H9 (cell line): ENCODE measurements around the gene RNF103. TPM values are rescaled to one million over a fixed set of nuclear protein-coding genes. Genes with fewer than 3 reads are reported as not detected.

Experiments
- DNase-seq: peaks from one replicate; pipeline ENCODE4 v3.0.0-alpha.2; 2017
- H2AFZ ChIP-seq: one replicate; pipeline ENCODE4 v1.6.1; 2013; ENCODE audit warnings: mild to moderate bottlenecking, low read length, control low read depth, moderate library complexity
- H2AK5ac ChIP-seq: 2 replicates; pipeline ENCODE4 v1.6.1; 2013; ENCODE audit warnings: low read length, control low read depth, mixed read lengths; ENCODE audit not compliant: insufficient read length
- H2BK120ac ChIP-seq: one replicate; pipeline ENCODE4 v1.6.1; 2013; ENCODE audit warnings: low read depth, mild to moderate bottlenecking, low read length, control low read depth, inconsistent platforms; ENCODE audit not compliant: poor library complexity, severe bottlenecking
- H2BK12ac ChIP-seq: 2 replicates; pipeline ENCODE4 v1.6.1; 2013; ENCODE audit warnings: low read length, control low read depth, mixed read lengths, low read depth; ENCODE audit not compliant: insufficient read length
- H2BK15ac ChIP-seq: 2 replicates; pipeline ENCODE4 v1.6.1; 2013; ENCODE audit warnings: low read depth, low read length, control low read depth
- H2BK20ac ChIP-seq: one replicate; pipeline ENCODE4 v1.6.1; 2013; ENCODE audit warnings: low read depth, mild to moderate bottlenecking, low read length, control low read depth, inconsistent platforms; ENCODE audit not compliant: poor library complexity, severe bottlenecking
- H2BK5ac ChIP-seq: 2 replicates; pipeline ENCODE4 v1.6.1; 2013; ENCODE audit warnings: low read length, control low read depth, mixed read lengths; ENCODE audit not compliant: insufficient read length
- H3K14ac ChIP-seq: 2 replicates; pipeline ENCODE4 v1.6.1; 2013; ENCODE audit warnings: low read length, control low read depth; ENCODE audit not compliant: insufficient read depth
- H3K18ac ChIP-seq: 2 replicates; pipeline ENCODE4 v1.6.1; 2013; ENCODE audit warnings: low read depth, mild to moderate bottlenecking, mixed read lengths, low read length, control low read depth; ENCODE audit not compliant: insufficient read length
- H3K23ac ChIP-seq: 2 replicates; pipeline ENCODE4 v1.6.1; 2013; ENCODE audit warnings: low read length, control low read depth, mixed read lengths, low read depth; ENCODE audit not compliant: insufficient read length
- H3K23me2 ChIP-seq: 2 replicates; pipeline ENCODE4 v1.6.1; 2013; ENCODE audit warnings: low read depth, mild to moderate bottlenecking, mixed read lengths, low read length, control low read depth; ENCODE audit not compliant: insufficient read length, poor library complexity, severe bottlenecking
- H3K27ac ChIP-seq: 2 replicates; pipeline ENCODE4 v1.5.1; 2013; ENCODE audit warnings: low read length, control low read depth, mixed read lengths, low read depth; ENCODE audit not compliant: insufficient read length
- H3K27me3 ChIP-seq: 2 replicates; pipeline ENCODE4 v1.6.1; 2013; ENCODE audit warnings: low read length, control low read depth, inconsistent platforms; ENCODE audit not compliant: insufficient read depth
- H3K4ac ChIP-seq: 2 replicates; pipeline ENCODE4 v1.6.1; 2013; ENCODE audit warnings: low read depth, mild to moderate bottlenecking, control low read depth, inconsistent platforms, low read length, moderate library complexity
- H3K4me1 ChIP-seq: 2 replicates; pipeline ENCODE4 v1.6.1; 2013; ENCODE audit warnings: low read length, control low read depth, inconsistent platforms; ENCODE audit not compliant: insufficient read depth
- H3K4me2 ChIP-seq: 2 replicates; pipeline ENCODE4 v1.6.1; 2013; ENCODE audit warnings: low read length, control low read depth, mixed read lengths; ENCODE audit not compliant: insufficient read length, insufficient read depth
- H3K56ac ChIP-seq: 2 replicates; pipeline ENCODE4 v1.6.1; 2013; ENCODE audit warnings: low read depth, mild to moderate bottlenecking, mixed read lengths, low read length, control low read depth; ENCODE audit not compliant: insufficient read length
- H3K79me1 ChIP-seq: 2 replicates; pipeline ENCODE4 v1.6.1; 2013; ENCODE audit warnings: low read depth, mild to moderate bottlenecking, moderate library complexity, low read length, control low read depth, inconsistent platforms; ENCODE audit not compliant: insufficient read depth, poor library complexity, severe bottlenecking
- H3K79me2 ChIP-seq: 2 replicates; pipeline ENCODE4 v1.6.1; 2013; ENCODE audit warnings: low read length, control low read depth, inconsistent platforms; ENCODE audit not compliant: insufficient read depth
- H3K9ac ChIP-seq: 2 replicates; pipeline ENCODE4 v1.6.1; 2013; ENCODE audit warnings: low read length, control low read depth, mixed read lengths; ENCODE audit not compliant: insufficient read length; ENCODE audit errors: extremely low read depth
- H3K9me3 ChIP-seq: one replicate; pipeline ENCODE4 v1.6.1; 2013; ENCODE audit warnings: low read depth, low read length, inconsistent platforms; ENCODE audit not compliant: control insufficient read depth
- H3T11ph ChIP-seq: one replicate; pipeline ENCODE4 v1.6.1; 2013; ENCODE audit warnings: mild to moderate bottlenecking, low read length, control low read depth, inconsistent platforms
- H4K20me1 ChIP-seq: one replicate; pipeline ENCODE4 v1.6.1; 2013; ENCODE audit not compliant: control insufficient read depth, insufficient read length, insufficient read depth
- H4K5ac ChIP-seq: 2 replicates; pipeline ENCODE4 v1.6.1; 2013; ENCODE audit warnings: low read depth, mild to moderate bottlenecking, mixed read lengths, low read length, control low read depth; ENCODE audit not compliant: insufficient read length
- H4K8ac ChIP-seq: replicated peaks from 2 replicates; pipeline ENCODE4 v1.6.1; 2013; ENCODE audit warnings: low read length, control low read depth, mixed read lengths, low read depth; ENCODE audit not compliant: insufficient read length
- H4K91ac ChIP-seq: 2 replicates; pipeline ENCODE4 v1.6.1; 2013; ENCODE audit warnings: low read depth, mild to moderate bottlenecking, moderate library complexity, mixed read lengths, low read length, control low read depth; ENCODE audit not compliant: insufficient read length
- H3K27ac Mint-ChIP-seq, 3 experiments: 2 replicates in 2 of 3; 3 replicates in 1 of 3; pipeline ENCODE4 v1.8.0; 2020 to 2021; ENCODE audit warnings: mixed read lengths in 3 of 3, mild to moderate bottlenecking in 1 of 3, moderate library complexity in 1 of 3
- H3K27me3 Mint-ChIP-seq: 2 replicates; pipeline ENCODE4 v1.8.0; 2021; ENCODE audit warnings: low read depth, mild to moderate bottlenecking, moderate library complexity, mixed read lengths
- H3K36me3 Mint-ChIP-seq, 3 experiments: 2 replicates in 2 of 3; 3 replicates in 1 of 3; pipeline ENCODE4 v1.8.0; 2020 to 2021; ENCODE audit warnings: low read depth in 3 of 3, mixed read lengths in 3 of 3; ENCODE audit not compliant: insufficient read depth in 1 of 3
- H3K4me1 Mint-ChIP-seq, 2 experiments: 2 replicates each; pipeline ENCODE4 v1.8.0; 2020; ENCODE audit warnings: mixed read lengths in 2 of 2
- H3K4me3 Mint-ChIP-seq, 2 experiments: 2 replicates in 1 of 2; 3 replicates in 1 of 2; pipeline ENCODE4 v1.8.0; 2020 to 2021; ENCODE audit warnings: mild to moderate bottlenecking in 2 of 2, mixed read lengths in 2 of 2, moderate library complexity in 1 of 2
- H3K9me3 Mint-ChIP-seq, 2 experiments: 2 replicates in 1 of 2; 3 replicates in 1 of 2; pipeline ENCODE4 v1.8.0; 2020; ENCODE audit warnings: mild to moderate bottlenecking in 2 of 2, mixed read lengths in 2 of 2, moderate library complexity in 1 of 2
- total RNA-seq: library from RNA; stranded (reverse); gene quantifications from 2 replicates; pipeline ENCODE4 v1.2.1, GENCODE V29; 2021
- TF ChIP-seq, protein P1 (sequence below): fragments of 200-600 bp; sonication (generic); conservative IDR thresholded peaks from 3 replicates; pipeline ENCODE4 v1.8.0; 2021; ENCODE audit warnings: antibody characterized with exemption, mild to moderate bottlenecking

RNF103 gene
- total RNA-seq, 1 experiment from 2014 or later, result 7.1 TPM

DNA sequence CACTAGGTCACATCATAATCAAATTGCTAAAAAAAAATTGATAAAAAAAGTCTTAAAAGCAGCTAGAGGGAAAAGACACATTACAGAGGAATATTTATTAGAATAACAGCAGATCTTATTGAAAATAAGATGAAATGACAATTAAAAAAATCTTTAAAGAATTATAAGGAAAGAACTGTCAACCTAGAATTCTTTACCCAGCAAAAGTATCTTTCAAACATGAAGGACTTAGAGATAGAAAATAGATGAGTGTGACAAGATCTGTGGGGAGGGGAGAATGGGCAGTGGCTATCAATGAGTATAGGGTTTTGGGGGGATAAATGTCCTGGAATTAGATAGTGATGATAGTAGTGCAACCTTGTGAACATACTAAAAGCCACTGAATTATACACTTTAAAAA, 26.5 kb upstream of the RNF103 start:
- no peak overlapping the region for H3K27ac Mint-ChIP-seq
- no peaks in the 10 kb centered on the region for H4K20me1 ChIP-seq
- no peak overlapping the region for H3K23ac ChIP-seq
- no peaks in the 10 kb centered on the region for H3K4me1 Mint-ChIP-seq
- peaks cover 16 to 20% of the 10 kb centered on the region in 2 experiments for H3K9me3 Mint-ChIP-seq
- no peak overlapping the region for H2BK5ac ChIP-seq
- H4K8ac ChIP-seq, result no peak overlapping the region
- no peaks in the 10 kb centered on the region for H3K79me2 ChIP-seq
- no peak overlapping the region for H3K9ac ChIP-seq
- no peaks in the 10 kb centered on the region for H3K27me3 Mint-ChIP-seq
- no peak for DNase-seq
- H2BK120ac ChIP-seq, result no peak overlapping the region
- H2BK20ac ChIP-seq, result no peak overlapping the region
- no peak overlapping the region for H3K4ac ChIP-seq
- H3K27ac ChIP-seq, result no peak overlapping the region
- no peak overlapping the region for H3K56ac ChIP-seq
- H4K5ac ChIP-seq, result no peak overlapping the region
- peaks cover 0 to 5% (median 0%) of the 10 kb centered on the region in 3 experiments; a peak in 2 of 7 replicates for H3K36me3 Mint-ChIP-seq
- TF ChIP-seq, protein P1, sequence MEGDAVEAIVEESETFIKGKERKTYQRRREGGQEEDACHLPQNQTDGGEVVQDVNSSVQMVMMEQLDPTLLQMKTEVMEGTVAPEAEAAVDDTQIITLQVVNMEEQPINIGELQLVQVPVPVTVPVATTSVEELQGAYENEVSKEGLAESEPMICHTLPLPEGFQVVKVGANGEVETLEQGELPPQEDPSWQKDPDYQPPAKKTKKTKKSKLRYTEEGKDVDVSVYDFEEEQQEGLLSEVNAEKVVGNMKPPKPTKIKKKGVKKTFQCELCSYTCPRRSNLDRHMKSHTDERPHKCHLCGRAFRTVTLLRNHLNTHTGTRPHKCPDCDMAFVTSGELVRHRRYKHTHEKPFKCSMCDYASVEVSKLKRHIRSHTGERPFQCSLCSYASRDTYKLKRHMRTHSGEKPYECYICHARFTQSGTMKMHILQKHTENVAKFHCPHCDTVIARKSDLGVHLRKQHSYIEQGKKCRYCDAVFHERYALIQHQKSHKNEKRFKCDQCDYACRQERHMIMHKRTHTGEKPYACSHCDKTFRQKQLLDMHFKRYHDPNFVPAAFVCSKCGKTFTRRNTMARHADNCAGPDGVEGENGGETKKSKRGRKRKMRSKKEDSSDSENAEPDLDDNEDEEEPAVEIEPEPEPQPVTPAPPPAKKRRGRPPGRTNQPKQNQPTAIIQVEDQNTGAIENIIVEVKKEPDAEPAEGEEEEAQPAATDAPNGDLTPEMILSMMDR, result no peak
- no peaks in the 10 kb centered on the region for H3K4me1 ChIP-seq
- H3K4me2 ChIP-seq, result no peak overlapping the region
- no peak overlapping the region for H3K4me3 Mint-ChIP-seq
- no peaks in the 10 kb centered on the region for H3K79me1 ChIP-seq
- no peak overlapping the region for H2BK12ac ChIP-seq
- no peak overlapping the region for H2AFZ ChIP-seq
- H4K91ac ChIP-seq, result no peak overlapping the region
- no peak overlapping the region for H2AK5ac ChIP-seq
- H3K14ac ChIP-seq, result no peak overlapping the region
- no peaks in the 10 kb centered on the region for H3K23me2 ChIP-seq
- no peak overlapping the region for H3T11ph ChIP-seq
- H2BK15ac ChIP-seq, result no peak overlapping the region
- no peaks in the 10 kb centered on the region for H3K27me3 ChIP-seq
- no peaks in the 10 kb centered on the region for H3K9me3 ChIP-seq
- H3K18ac ChIP-seq, result no peak overlapping the region
